Common myeloid progenitor, CD34-positive (primary cell): ENCODE results near the gene IFNA10. TPM values are rescaled to one million over a fixed set of nuclear protein-coding genes. Genes with fewer than 3 reads are reported as not detected.
"Not testable (repeated sequence)": the region's sequence is repeated elsewhere in the genome, so short reads cannot be mapped to it uniquely, and the experiment has no call there.

Experiments used
- CTCF ChIA-PET: fragments of 350-600 bp; sonication (Branson Sonifier 250); formaldehyde crosslinking; loops from one replicate; lab custom pipeline; 2021; ENCODE audit warnings: antibody characterized with exemption; lab: Charles Lee
- POLR2A ChIA-PET: fragments of 350-600 bp; sonication (Branson Sonifier 250); formaldehyde crosslinking; loops from one replicate; lab custom pipeline; 2021; ENCODE audit warnings: antibody characterized with exemption; lab: Charles Lee
- DNase-seq, 3 donors: peaks; one replicate each; pipeline versions ENCODE4 v3.0.0 to v3.0.0-alpha.2; 2013
- H3K27ac ChIP-seq, 2 experiments: 1 replicate in 1 of 2; 2 replicates in 1 of 2; pipeline ENCODE4 v1.7.0; 2013; ENCODE audit warnings: inconsistent platforms in 2 of 2, low read length in 2 of 2, mild to moderate bottlenecking in 2 of 2, low read depth in 1 of 2, moderate library complexity in 1 of 2; ENCODE audit not compliant: severe bottlenecking in 2 of 2, insufficient read depth in 1 of 2, poor library complexity in 1 of 2
- H3K27me3 ChIP-seq, 5 experiments: replicated peaks in 2 of 5; 1 replicate in 3 of 5; 2 replicates in 2 of 5; pipeline versions ENCODE4 v1.6.1 to v1.7.0; 2013; ENCODE audit warnings: low read length in 4 of 5, mild to moderate bottlenecking in 2 of 5, moderate library complexity in 2 of 5, inconsistent platforms in 1 of 5; ENCODE audit not compliant: insufficient read depth in 5 of 5, control insufficient read depth in 4 of 5
- H3K36me3 ChIP-seq, 4 experiments: 1 replicate in 2 of 4; 2 replicates in 2 of 4; pipeline versions ENCODE4 v1.6.1 to v1.7.0; 2013; ENCODE audit warnings: low read length in 3 of 4, control low read depth in 1 of 4, mild to moderate bottlenecking in 1 of 4; ENCODE audit not compliant: control insufficient read depth in 4 of 4, insufficient read depth in 4 of 4
- H3K4me1 ChIP-seq, 4 experiments: 1 replicate in 3 of 4; 2 replicates in 1 of 4; pipeline versions ENCODE4 v1.6.1 to v1.7.1; 2013; ENCODE audit warnings: low read length in 3 of 4, mild to moderate bottlenecking in 3 of 4, control low read depth in 1 of 4, inconsistent platforms in 1 of 4, moderate library complexity in 1 of 4; ENCODE audit not compliant: control insufficient read depth in 4 of 4, insufficient read depth in 4 of 4; ENCODE audit errors: control extremely low read depth in 1 of 4
- H3K4me3 ChIP-seq, 7 experiments: 1 replicate in 4 of 7; 2 replicates in 3 of 7; pipeline versions ENCODE4 v1.5.1 to v1.7.0; 2013; ENCODE audit warnings: mild to moderate bottlenecking in 7 of 7, low read length in 6 of 7, moderate library complexity in 6 of 7, inconsistent platforms in 2 of 7, low read depth in 2 of 7, control low read depth in 1 of 7; ENCODE audit not compliant: insufficient read depth in 4 of 7, control insufficient read depth in 1 of 7; ENCODE audit errors: extremely low read depth in 1 of 7
- H3K9me3 ChIP-seq, 5 experiments: 1 replicate in 4 of 5; 2 replicates in 1 of 5; pipeline versions ENCODE4 v1.6.1 to v1.7.1; 2013; ENCODE audit warnings: low read length in 4 of 5, mild to moderate bottlenecking in 2 of 5, inconsistent platforms in 1 of 5, low read depth in 1 of 5, moderate library complexity in 1 of 5; ENCODE audit not compliant: control insufficient read depth in 4 of 5, insufficient read depth in 2 of 5; ENCODE audit errors: control extremely low read depth in 1 of 5
- WGBS: methylation state at CpG from one replicate; pipeline ENCODE4 v1.1.5; 2013; ENCODE audit not compliant: insufficient coverage; 5-methylcytosine and 5-hydroxymethylcytosine counted together
- polyA plus RNA-seq: library from polyadenylated mRNA; unstranded; fragments of 120-200 nt; gene quantifications from one replicate; pipeline ENCODE4 v1.2.1, GENCODE V29; 2013

Gene IFNA10
- polyA plus RNA-seq = not detected

- H3K4me3 ChIP-seq, DNase-seq, H3K36me3 ChIP-seq, H3K27me3 ChIP-seq, H3K27ac ChIP-seq, H3K4me1 ChIP-seq, H3K9me3 ChIP-seq, POLR2A ChIA-PET, CTCF ChIA-PET: not testable (repeated sequence)
- no CpG with 5 or more reads among the region's 3 CpGs for WGBS
These were observed at the start of gene IFNA10 for GRCh38 chr9:21207043-21207442. Gene IFNA10, minus strand, starts transcription at chr9:21207143. Its CDS starts 46 bp downstream, at chr9:21207097.

- POLR2A ChIA-PET = interaction anchor here (0.7 kb wide), 1 partner anchor 33 kb away, joined by 3 read pairs; no protein-coding TSS in a partner anchor
- CTCF ChIA-PET = interaction anchor here (1.0 to 2.4 kb wide), 8 partner anchors 10 to 200 kb away, joined by 3 to 9 read pairs (median 4); no protein-coding TSS in a partner anchor
- Histone ChIP-seq H3K27me3 (no peaks in the 10 kb centered on the region), H3K36me3 (no peaks in the 10 kb centered on the region), H3K27ac (no peak overlapping the region), H3K4me3 (peak overlapping the region in 1 of 7 experiments; percentile 45), H3K4me1 (peaks cover 19 to 42% (median 31%) of the 10 kb centered on the region in 4 experiments), H3K9me3 (no peaks in the 10 kb centered on the region)
- WGBS = 62% methylated on average over 5 of the region's 5 CpGs
- peak in 2 of 3 donors; percentile 77 to 86 for DNase-seq
These were observed 48.7 kb upstream of the IFNA10 start for GRCh38 chr9:21255538-21256212.

- Histone ChIP-seq H3K9me3 (no peaks in the 10 kb centered on the region), H3K4me3 (peak overlapping the region in 3 of 7 experiments; percentile 26 to 49 (median 26)), H3K4me1 (peaks cover 19 to 42% (median 31%) of the 10 kb centered on the region in 4 experiments), H3K27me3 (no peaks in the 10 kb centered on the region), H3K27ac (no peak overlapping the region), H3K36me3 (no peaks in the 10 kb centered on the region)
- ChIA-PET POLR2A (interaction anchor here (0.6 to 0.7 kb wide), 3 partner anchors 86 to 315 kb away, joined by 3 to 4 read pairs (median 3); no protein-coding TSS in a partner anchor), CTCF (interaction anchor here (0.8 to 5.6 kb wide), 29 partner anchors 10 to 319 kb away, joined by 3 to 54 read pairs (median 5); partner anchors contain the start of gene IFNA14)
- WGBS = 0% methylated on average over 3 of the region's 3 CpGs
- peak; percentile 83 to 96 (median 93) for DNase-seq
These were observed 46.0 kb upstream of the IFNA10 start for GRCh38 chr9:21252721-21253547.

GRCh38 chr9:21251638-21252037, 44.7 kb upstream of the IFNA10 start:
- DNase-seq = no peak
- ChIA-PET POLR2A (no interaction called here), CTCF (interaction anchor here (1.2 to 5.6 kb wide), 16 partner anchors 11 to 536 kb away, joined by 3 to 54 read pairs (median 7); partner anchors contain the start of gene IFNA14)
- Histone ChIP-seq H3K36me3 (no peaks in the 10 kb centered on the region), H3K4me1 (peaks cover 19 to 42% (median 31%) of the 10 kb centered on the region in 4 experiments), H3K27me3 (no peaks in the 10 kb centered on the region), H3K27ac (no peak overlapping the region), H3K9me3 (no peaks in the 10 kb centered on the region), H3K4me3 (no peak overlapping the region)
- 98% methylated on average over 4 of the region's 4 CpGs for WGBS

GRCh38 chr9:21251190-21251589, 44.2 kb upstream of the IFNA10 start:
- no peak for DNase-seq
- WGBS = 100% methylated on average over 1 of the region's 1 CpG
- no peak overlapping the region for H3K27ac ChIP-seq
- no peaks in the 10 kb centered on the region for H3K36me3 ChIP-seq
- H3K4me3 ChIP-seq = no peak overlapping the region
- H3K4me1 ChIP-seq = peaks cover 19 to 40% (median 29%) of the 10 kb centered on the region in 4 experiments
- ChIA-PET POLR2A (no interaction called here), CTCF (interaction anchor here (1.2 to 5.6 kb wide), 9 partner anchors 11 to 537 kb away, joined by 3 to 54 read pairs (median 9); partner anchors contain the start of gene IFNA14)
- H3K9me3 ChIP-seq = no peaks in the 10 kb centered on the region
- H3K27me3 ChIP-seq = no peaks in the 10 kb centered on the region

DNA sequence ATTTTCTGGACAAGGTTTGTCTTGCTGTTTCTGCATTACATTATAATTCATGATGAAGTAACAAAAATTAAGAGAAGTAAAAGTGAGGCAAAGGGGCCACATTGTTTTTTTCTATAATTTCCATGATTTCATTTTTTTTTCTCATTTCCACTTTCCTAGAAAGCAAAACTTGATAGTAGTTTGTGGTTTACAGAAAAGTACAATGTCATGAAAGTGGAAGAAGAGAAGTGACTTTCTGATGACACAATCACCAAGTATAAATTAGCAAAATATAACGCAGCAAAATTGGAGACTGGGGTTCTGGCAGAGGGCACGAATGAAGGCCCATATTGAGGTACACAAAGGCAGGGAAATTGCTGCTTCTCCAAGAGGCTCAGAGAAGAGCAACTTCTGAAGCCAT, 37.9 kb upstream of the IFNA10 start:
- POLR2A ChIA-PET = no interaction called here
- H3K36me3 ChIP-seq = no peaks in the 10 kb centered on the region
- H3K4me3 ChIP-seq = no peak overlapping the region
- WGBS = 0% methylated on average over 1 of the region's 2 CpGs
- CTCF ChIA-PET = interaction anchor here (1.1 to 1.9 kb wide), 4 partner anchors 9 to 211 kb away, joined by 3 to 4 read pairs (median 4); no protein-coding TSS in a partner anchor
- DNase-seq = peak in 2 of 3 donors; percentile 57 to 58
- H3K9me3 ChIP-seq = no peaks in the 10 kb centered on the region
- H3K27me3 ChIP-seq = no peaks in the 10 kb centered on the region
- H3K27ac ChIP-seq = no peak overlapping the region
- peaks cover 4 to 14% (median 8%) of the 10 kb centered on the region in 4 experiments for H3K4me1 ChIP-seq
